OCI-LY7 (cell line): ENCODE results near the gene AARSD1. TPM values are rescaled to one million over a fixed set of nuclear protein-coding genes. Genes with fewer than 3 reads are reported as not detected.
A peak's percentile ranks its signal among the peaks of the same experiment; 100 is the strongest.

Source experiments
- BruUV-seq: library from RNA; stranded (reverse); fragments of 400-500 nt; replicated peaks from 2 replicates; lab custom pipeline; 2021; lab: Mats Ljungman, UMichigan
- CTCF ChIA-PET: fragments of 300-600 bp; sonication (Branson Sonifier 250); formaldehyde crosslinking; loops from one replicate; lab custom pipeline; 2022; ENCODE audit warnings: antibody characterized with exemption; ENCODE audit not compliant: unreplicated experiment; lab: Charles Lee
- POLR2A ChIA-PET: fragments of 300-600 bp; sonication (Branson Sonifier 250); formaldehyde crosslinking; loops from one replicate; lab custom pipeline; 2022; ENCODE audit warnings: antibody characterized with exemption; lab: Charles Lee
- DNase-seq: peaks from one replicate; pipeline ENCODE4 v3.0.0-alpha.2; 2015; ENCODE audit warnings: low spot score
- H2AFZ ChIP-seq: fragments of 200-600 bp; sonication (generic), shearing (Covaris generic); 2 replicates; pipeline ENCODE4 v1.6.1; 2014; ENCODE audit warnings: mild to moderate bottlenecking, antibody characterized with exemption, low read length, moderate library complexity
- H3K27ac ChIP-seq: fragments of 200-600 bp; sonication (generic); 2 replicates; pipeline ENCODE4 v1.5.1; 2014; ENCODE audit warnings: mixed run types, low read depth, mild to moderate bottlenecking, moderate library complexity, low read length, inconsistent platforms; ENCODE audit not compliant: poor library complexity, severe bottlenecking
- H3K36me3 ChIP-seq: fragments of 200-600 bp; sonication (generic); 2 replicates; pipeline ENCODE4 v1.6.1; 2014; ENCODE audit warnings: mild to moderate bottlenecking, antibody characterized with exemption, low read length, moderate library complexity, mixed read lengths; ENCODE audit not compliant: insufficient read depth
- H3K4me1 ChIP-seq: fragments of 200-600 bp; sonication (generic); 2 replicates; pipeline ENCODE4 v1.5.1; 2014; ENCODE audit warnings: mild to moderate bottlenecking, low read length; ENCODE audit not compliant: insufficient read depth, poor library complexity, severe bottlenecking
- H3K4me2 ChIP-seq: fragments of 200-600 bp; sonication (generic); 2 replicates; pipeline ENCODE4 v1.6.1; 2014; ENCODE audit warnings: mild to moderate bottlenecking, low read length
- H3K4me3 ChIP-seq: fragments of 200-600 bp; sonication (generic); 2 replicates; pipeline ENCODE4 v1.5.1; 2014; ENCODE audit warnings: mild to moderate bottlenecking, low read depth, low read length; ENCODE audit not compliant: poor library complexity, severe bottlenecking
- H3K79me2 ChIP-seq: fragments of 200-600 bp; sonication (generic); 2 replicates; pipeline ENCODE4 v1.6.1; 2016; ENCODE audit warnings: low read depth, mild to moderate bottlenecking, low read length, moderate library complexity, mixed read lengths; ENCODE audit not compliant: insufficient read depth
- H3K9me2 ChIP-seq: fragments of 200-600 bp; sonication (generic); 2 replicates; pipeline ENCODE4 v1.6.1; 2016; ENCODE audit warnings: mild to moderate bottlenecking, low read length, mixed read lengths; ENCODE audit not compliant: insufficient read depth
- H3K9me3 ChIP-seq: fragments of 200-600 bp; sonication (generic); 2 replicates; pipeline ENCODE4 v1.6.1; 2014; ENCODE audit warnings: mild to moderate bottlenecking, mixed run types, low read length, mixed read lengths
- H4K20me1 ChIP-seq: fragments of 200-600 bp; sonication (generic); 2 replicates; pipeline ENCODE4 v1.6.1; 2014; ENCODE audit warnings: mild to moderate bottlenecking, antibody characterized with exemption, low read length, moderate library complexity, mixed read lengths; ENCODE audit not compliant: insufficient read depth
- CTCF ChIP-seq: fragments of 200-600 bp; sonication (generic); conservative IDR thresholded peaks from 2 replicates; pipeline ENCODE4 v1.5.1; 2014; ENCODE audit warnings: mild to moderate bottlenecking, antibody characterized with exemption, low read length, moderate library complexity, mixed read lengths
- EZH2phosphoT487 ChIP-seq: fragments of 200-600 bp; sonication (generic); IDR thresholded peaks from 2 replicates; pipeline ENCODE4 v1.6.1; 2018; ENCODE audit warnings: low read depth, borderline replicate concordance, mild to moderate bottlenecking, mixed run types, antibody characterized with exemption, low read length, moderate library complexity, mixed read lengths
- intact Hi-C: fragments of 100-400 bp; cut with micrococcal nuclease; formaldehyde crosslinking; loops from one replicate; pipeline ENCODE4 v1.10.0; 2022; ENCODE audit not compliant: unreplicated experiment
- total RNA-seq, 2 experiments: library from RNA; depleted of rRNA in 1 of 2; stranded (reverse); fragments of >200 nt in 1 of 2; shearing (Covaris generic) in 1 of 2; gene quantifications; 2 replicates each; pipeline ENCODE4 v1.2.3, GENCODE V29; 2014 to 2022

Gene AARSD1
- total RNA-seq, 2 experiments from 2014 or later, result 26.9 to 31.7 TPM

GRCh38 chr17:42999003-42999525, 34.8 kb upstream of the AARSD1 start:
- Histone ChIP-seq H3K27ac (peak overlapping the region; percentile 63), H3K9me2 (no peaks in the 10 kb centered on the region), H3K79me2 (peaks cover 30% of the 10 kb centered on the region), H3K9me3 (no peaks in the 10 kb centered on the region), H3K4me3 (peak overlapping the region; percentile 95), H3K4me2 (peak overlapping the region; percentile 88), H3K36me3 (peaks cover 69% of the 10 kb centered on the region), H3K4me1 (peaks cover 20% of the 10 kb centered on the region), H2AFZ (no peak overlapping the region), H4K20me1 (peaks cover 14% of the 10 kb centered on the region; the same call in 1 of the 2 replicates)
- CTCF ChIA-PET, result no interaction called here
- DNase-seq, result no peak
- POLR2A ChIA-PET, result interaction anchor here (0.6 to 2.1 kb wide), 6 partner anchors 9 to 526 kb away, joined by 3 to 21 read pairs (median 3); partner anchors contain the start of gene PSME3
- BruUV-seq, result no TSS peak
- intact Hi-C loops, result loop anchor here (5.0 kb wide), 2 partner anchors 62 to 167 kb away; partner anchors contain the start of gene PSME3
- TF ChIP-seq EZH2phosphoT487 (no peak), CTCF (no peak)

DNA sequence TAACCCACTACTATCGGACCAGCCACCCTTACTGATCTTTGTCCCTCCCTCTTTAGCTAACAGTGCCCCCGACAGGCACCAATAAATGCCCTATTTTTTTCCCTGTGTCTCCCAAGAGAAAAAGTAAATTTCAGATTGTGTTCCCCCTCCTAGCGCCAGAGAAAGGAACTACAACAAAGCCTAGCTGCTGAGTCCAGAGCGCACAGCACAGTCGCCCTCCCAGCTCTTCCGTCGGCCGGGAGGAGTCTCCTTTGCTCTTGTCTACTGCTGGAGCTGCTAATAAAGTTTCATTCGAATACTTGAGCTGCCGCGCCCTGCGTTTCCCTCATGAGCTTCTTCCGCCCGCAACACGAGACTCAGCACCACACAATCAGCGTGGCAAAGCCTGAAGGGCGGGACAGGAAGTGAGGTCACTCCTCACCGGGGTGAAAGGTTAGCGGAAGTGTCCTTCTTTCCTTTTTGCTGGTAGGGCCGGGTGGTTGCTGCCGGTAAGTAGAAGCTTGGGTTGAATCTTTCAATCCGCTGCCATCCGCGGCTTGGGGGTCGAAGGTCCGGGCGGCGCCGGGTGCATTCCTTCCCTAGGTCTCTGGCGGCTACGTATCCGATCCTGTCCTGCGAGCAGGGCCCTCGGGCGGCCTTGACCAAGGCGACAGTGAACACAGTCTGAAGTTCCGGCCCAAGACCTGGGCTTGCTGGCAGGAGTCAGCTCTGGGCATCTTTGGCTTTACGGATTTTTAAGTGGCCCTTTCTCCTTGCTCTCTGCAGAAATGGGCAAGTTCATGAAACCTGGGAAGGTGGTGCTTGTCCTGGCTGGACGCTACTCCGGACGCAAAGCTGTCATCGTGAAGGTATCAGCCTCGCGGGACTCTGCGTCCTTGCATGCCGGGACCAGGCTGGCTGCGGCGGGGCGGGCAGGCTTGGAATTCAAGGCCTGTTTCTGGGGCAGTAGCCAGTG, 34.0 kb upstream of the AARSD1 start, which contains the start of gene RPL27:
TSS of gene RPL27 (plus strand) at position 436 of the 955 bp plus-strand sequence. CDS start at position 768, 332 bp downstream.
- POLR2A ChIA-PET, result interaction anchor here (0.5 to 2.1 kb wide), 13 partner anchors 10 to 316 kb away, joined by 3 to 21 read pairs (median 3); partner anchors contain the start of gene PSME3
- DNase-seq, result peak; percentile 100
- intact Hi-C loops, result loop anchor here (1.0 to 5.0 kb wide), 4 partner anchors 13 to 166 kb away; partner anchors contain the start of genes PSME3, PTGES3L and RUNDC1
- H3K27ac ChIP-seq, result peak within 1 kb of the TSS; percentile 63
- CTCF ChIA-PET, result interaction anchor here (1.0 to 1.5 kb wide), 4 partner anchors 13 to 321 kb away, joined by 3 to 5 read pairs (median 4); no protein-coding TSS in a partner anchor
- TSS peak; percentile 90 for BruUV-seq
- peaks cover 67% of the 10 kb centered on the region for H3K36me3 ChIP-seq
- peaks cover 14% of the 10 kb centered on the region; the same call in 1 of the 2 replicates for H4K20me1 ChIP-seq
- no peaks in the 10 kb centered on the region for H3K9me2 ChIP-seq
- H3K4me2 ChIP-seq, result peak within 1 kb of the TSS; percentile 88
- H3K4me1 ChIP-seq, result peaks cover 20% of the 10 kb centered on the region
- no peaks in the 10 kb centered on the region for H3K9me3 ChIP-seq
- no peak for TF ChIP-seq EZH2phosphoT487
- TF ChIP-seq CTCF, result peak; percentile 93
- H3K4me3 ChIP-seq, result peak within 1 kb of the TSS; percentile 95
- H3K79me2 ChIP-seq, result peaks cover 30% of the 10 kb centered on the region
- peak within 1 kb of the TSS; percentile 86 for H2AFZ ChIP-seq
